ENCODE measurements around the gene ZNF619.

ZNF619 gene

DNA sequence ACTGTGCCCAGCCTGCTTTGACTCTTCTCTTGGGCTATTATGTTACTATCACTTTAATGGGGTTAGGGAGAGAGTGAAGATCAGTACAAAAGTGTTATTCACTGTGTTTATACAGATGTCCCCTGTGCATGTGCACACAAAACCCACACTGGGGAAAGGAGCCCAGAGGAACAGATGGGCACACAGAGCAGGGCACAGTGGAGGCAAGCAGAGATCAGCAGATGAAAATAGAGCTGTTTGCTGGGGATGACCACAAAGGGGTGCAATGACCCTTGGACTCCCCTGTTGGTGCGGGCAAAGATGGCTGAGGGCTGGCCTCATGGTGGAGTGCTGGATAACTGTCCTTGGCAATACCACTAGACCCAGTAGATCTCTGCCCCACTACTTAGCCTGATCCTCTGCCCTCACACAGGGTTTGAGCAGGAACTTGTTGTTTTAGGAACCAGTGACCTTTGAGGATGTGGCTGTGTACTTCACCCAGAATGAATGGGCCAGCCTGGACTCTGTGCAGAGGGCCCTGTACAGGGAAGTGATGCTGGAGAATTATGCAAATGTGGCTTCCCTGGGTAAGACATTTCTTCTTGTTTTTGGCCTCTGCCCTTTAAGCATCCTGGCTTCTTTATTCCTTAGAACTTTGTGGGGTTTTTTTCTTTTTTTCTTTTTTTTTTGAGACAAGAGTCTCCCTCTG, 34.3 kb downstream of the ZNF619 start:
- Histone ChIP-seq H3K9ac (ENCODE audit: low read length) (no peak overlapping the region), H3K18ac (ENCODE audit: low read length) (no peak overlapping the region), H3K23ac (ENCODE audit: low read length) (no peak overlapping the region), H3K4me2 (ENCODE audit: low read length) (no peak overlapping the region), H3K4me3 (ENCODE audit: low read length) (no peak overlapping the region), H3K4me1 (ENCODE audit: control insufficient read depth, low read depth, low read length) (no peaks in the 10 kb centered on the region), H3K56ac (ENCODE audit: low read length) (no peak overlapping the region), H2BK5ac (ENCODE audit: low read length) (no peak overlapping the region), H2AK5ac (ENCODE audit: low read length) (no peak overlapping the region), H3K79me2 (ENCODE audit: control insufficient read depth, insufficient read depth, low read length) (no peaks in the 10 kb centered on the region), H3K79me1 (ENCODE audit: low read length) (no peaks in the 10 kb centered on the region), H3K4ac (ENCODE audit: low read depth, low read length) (no peak overlapping the region), H3K27ac (ENCODE audit: low read depth, low read length) (no peak overlapping the region), H3K27me3 (ENCODE audit: insufficient read depth, low read length, poor library complexity) (no peaks in the 10 kb centered on the region), H4K8ac (ENCODE audit: low read depth, low read length) (no peak overlapping the region), H4K5ac (ENCODE audit: low read length) (no peak overlapping the region), H2BK15ac (replicated peaks; ENCODE audit: low read depth) (no peak overlapping the region), H2BK120ac (ENCODE audit: low read depth, low read length) (no peak overlapping the region), H3K36me3 (ENCODE audit: control insufficient read depth, insufficient read depth, low read length) (no peaks in the 10 kb centered on the region)
- DNase-seq = no peak
- WGBS (ENCODE audit: extremely low coverage, insufficient coverage, low lambda C conversion rate) = no CpG with 5 or more reads among the region's 1 CpG

- Histone ChIP-seq H2BK5ac (ENCODE audit: low read length) (no peak overlapping the region), H2BK15ac (replicated peaks; ENCODE audit: low read depth) (no peak overlapping the region), H4K5ac (ENCODE audit: low read length) (no peak overlapping the region), H2AK5ac (ENCODE audit: low read length) (no peak overlapping the region), H3K4me1 (ENCODE audit: control insufficient read depth, low read depth, low read length) (no peaks in the 10 kb centered on the region), H3K4ac (ENCODE audit: low read depth, low read length) (no peak overlapping the region), H2BK120ac (ENCODE audit: low read depth, low read length) (no peak overlapping the region), H3K56ac (ENCODE audit: low read length) (no peak overlapping the region), H3K79me2 (ENCODE audit: control insufficient read depth, insufficient read depth, low read length) (no peaks in the 10 kb centered on the region), H3K79me1 (ENCODE audit: low read length) (no peaks in the 10 kb centered on the region), H4K8ac (ENCODE audit: low read depth, low read length) (no peak overlapping the region), H3K27me3 (ENCODE audit: insufficient read depth, low read length, poor library complexity) (no peaks in the 10 kb centered on the region), H3K27ac (ENCODE audit: low read depth, low read length) (no peak overlapping the region), H3K4me3 (ENCODE audit: low read length) (no peak overlapping the region), H3K36me3 (ENCODE audit: control insufficient read depth, insufficient read depth, low read length) (no peaks in the 10 kb centered on the region), H3K18ac (ENCODE audit: low read length) (no peak overlapping the region), H3K23ac (ENCODE audit: low read length) (no peak overlapping the region), H3K4me2 (ENCODE audit: low read length) (no peak overlapping the region), H3K9ac (ENCODE audit: low read length) (no peak overlapping the region)
- no CpG with 5 or more reads among the region's 5 CpGs for WGBS (ENCODE audit: extremely low coverage, insufficient coverage, low lambda C conversion rate)
- peak; percentile 24 for DNase-seq
Observed at GRCh38 chr3:40516201-40516600, 39.3 kb downstream of the ZNF619 start.

GRCh38 chr3:40518067-40518466, 41.1 kb downstream of the ZNF619 start:
- no peak overlapping the region for H3K18ac ChIP-seq (ENCODE audit: low read length)
- no peak overlapping the region for H3K56ac ChIP-seq (ENCODE audit: low read length)

GRCh38 chr3:40518848-40519247, 41.9 kb downstream of the ZNF619 start:
- no peaks in the 10 kb centered on the region for H3K79me1 ChIP-seq (ENCODE audit: low read length)
- H3K4me1 ChIP-seq (ENCODE audit: control insufficient read depth, low read depth, low read length) = no peaks in the 10 kb centered on the region
- H3K4ac ChIP-seq (ENCODE audit: low read depth, low read length) = no peak overlapping the region
- H2BK15ac ChIP-seq (replicated peaks; ENCODE audit: low read depth) = no peak overlapping the region
- no peaks in the 10 kb centered on the region for H3K79me2 ChIP-seq (ENCODE audit: control insufficient read depth, insufficient read depth, low read length)
- H3K36me3 ChIP-seq (ENCODE audit: control insufficient read depth, insufficient read depth, low read length) = no peaks in the 10 kb centered on the region
- H2AK5ac ChIP-seq (ENCODE audit: low read length) = no peak overlapping the region
- no peak overlapping the region for H3K23ac ChIP-seq (ENCODE audit: low read length)
- no peak overlapping the region for H3K4me2 ChIP-seq (ENCODE audit: low read length)
- DNase-seq = no peak
- H2BK5ac ChIP-seq (ENCODE audit: low read length) = no peak overlapping the region
- H4K5ac ChIP-seq (ENCODE audit: low read length) = no peak overlapping the region
- H3K18ac ChIP-seq (ENCODE audit: low read length) = no peak overlapping the region
- no peak overlapping the region for H2BK120ac ChIP-seq (ENCODE audit: low read depth, low read length)
- no peak overlapping the region for H3K4me3 ChIP-seq (ENCODE audit: low read length)
- H3K9ac ChIP-seq (ENCODE audit: low read length) = no peak overlapping the region
- H4K8ac ChIP-seq (ENCODE audit: low read depth, low read length) = no peak overlapping the region
- no peak overlapping the region for H3K56ac ChIP-seq (ENCODE audit: low read length)
- H3K27me3 ChIP-seq (ENCODE audit: insufficient read depth, low read length, poor library complexity) = no peaks in the 10 kb centered on the region
- 100% methylated on average over 1 of the region's 1 CpG for WGBS (ENCODE audit: extremely low coverage, insufficient coverage, low lambda C conversion rate)
- no peak overlapping the region for H3K27ac ChIP-seq (ENCODE audit: low read depth, low read length)

More at GRCh38 chr3:40518067-40518466, 41.1 kb downstream of the ZNF619 start:
- Histone ChIP-seq H2AK5ac (ENCODE audit: low read length) (no peak overlapping the region), H3K4me2 (ENCODE audit: low read length) (no peak overlapping the region), H2BK120ac (ENCODE audit: low read depth, low read length) (no peak overlapping the region), H4K5ac (ENCODE audit: low read length) (no peak overlapping the region), H3K4me1 (ENCODE audit: control insufficient read depth, low read depth, low read length) (no peaks in the 10 kb centered on the region), H3K9ac (ENCODE audit: low read length) (no peak overlapping the region), H3K4ac (ENCODE audit: low read depth, low read length) (no peak overlapping the region), H3K79me2 (ENCODE audit: control insufficient read depth, insufficient read depth, low read length) (no peaks in the 10 kb centered on the region), H3K23ac (ENCODE audit: low read length) (no peak overlapping the region), H3K36me3 (ENCODE audit: control insufficient read depth, insufficient read depth, low read length) (no peaks in the 10 kb centered on the region), H3K4me3 (ENCODE audit: low read length) (no peak overlapping the region), H4K8ac (ENCODE audit: low read depth, low read length) (no peak overlapping the region), H2BK5ac (ENCODE audit: low read length) (no peak overlapping the region), H3K27me3 (ENCODE audit: insufficient read depth, low read length, poor library complexity) (no peaks in the 10 kb centered on the region), H3K27ac (ENCODE audit: low read depth, low read length) (no peak overlapping the region), H3K79me1 (ENCODE audit: low read length) (no peaks in the 10 kb centered on the region), H2BK15ac (replicated peaks; ENCODE audit: low read depth) (no peak overlapping the region)
- no peak for DNase-seq
- WGBS (ENCODE audit: extremely low coverage, insufficient coverage, low lambda C conversion rate) = no CpG with 5 or more reads among the region's 1 CpG

- Histone ChIP-seq H3K56ac (ENCODE audit: low read length) (no peak overlapping the region), H2AK5ac (ENCODE audit: low read length) (no peak overlapping the region), H3K4me2 (ENCODE audit: low read length) (no peak overlapping the region), H2BK120ac (ENCODE audit: low read depth, low read length) (no peak overlapping the region), H3K4me3 (ENCODE audit: low read length) (no peak overlapping the region), H4K5ac (ENCODE audit: low read length) (no peak overlapping the region), H3K23ac (ENCODE audit: low read length) (no peak overlapping the region), H4K8ac (ENCODE audit: low read depth, low read length) (no peak overlapping the region), H2BK5ac (ENCODE audit: low read length) (no peak overlapping the region), H3K27ac (ENCODE audit: low read depth, low read length) (no peak overlapping the region), H3K79me2 (ENCODE audit: control insufficient read depth, insufficient read depth, low read length) (peaks cover 7% of the 10 kb centered on the region), H3K4me1 (ENCODE audit: control insufficient read depth, low read depth, low read length) (peaks cover 4% of the 10 kb centered on the region), H3K27me3 (ENCODE audit: insufficient read depth, low read length, poor library complexity) (no peaks in the 10 kb centered on the region), H2BK15ac (replicated peaks; ENCODE audit: low read depth) (no peak overlapping the region), H3K4ac (ENCODE audit: low read depth, low read length) (no peak overlapping the region), H3K36me3 (ENCODE audit: control insufficient read depth, insufficient read depth, low read length) (no peaks in the 10 kb centered on the region), H3K9ac (ENCODE audit: low read length) (no peak overlapping the region), H3K18ac (ENCODE audit: low read length) (no peak overlapping the region), H3K79me1 (ENCODE audit: low read length) (peaks cover 5% of the 10 kb centered on the region)
- no peak for DNase-seq
- no CpG with 5 or more reads among the region's 3 CpGs for WGBS (ENCODE audit: extremely low coverage, insufficient coverage, low lambda C conversion rate)
Observed at GRCh38 chr3:40521254-40521653, 44.3 kb downstream of the ZNF619 start.

DNA sequence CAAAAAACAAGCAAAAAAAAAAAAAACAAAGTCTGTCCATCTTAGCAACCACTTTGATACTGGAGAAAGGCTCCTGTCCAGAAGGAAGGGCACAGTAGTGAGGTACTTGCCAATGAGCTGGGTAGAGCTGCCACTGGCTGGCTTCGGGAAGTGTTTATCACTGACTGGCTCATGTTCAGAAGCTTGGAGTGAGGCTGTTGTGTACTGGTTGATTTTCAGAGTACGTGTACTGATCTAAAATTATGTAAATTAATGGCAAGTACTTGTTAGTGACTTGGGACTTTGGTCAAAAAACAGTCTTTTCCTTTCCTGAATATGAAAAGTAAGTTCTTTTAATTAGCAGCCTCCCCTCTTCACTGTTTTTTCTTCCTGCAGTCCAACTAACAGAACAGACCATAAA, 46.9 kb downstream of the ZNF619 start:
- Histone ChIP-seq H3K9ac (ENCODE audit: low read length) (no peak overlapping the region), H3K79me2 (ENCODE audit: control insufficient read depth, insufficient read depth, low read length) (peaks cover 7% of the 10 kb centered on the region), H3K36me3 (ENCODE audit: control insufficient read depth, insufficient read depth, low read length) (no peaks in the 10 kb centered on the region), H3K56ac (ENCODE audit: low read length) (no peak overlapping the region), H3K4me2 (ENCODE audit: low read length) (no peak overlapping the region), H3K4me1 (ENCODE audit: control insufficient read depth, low read depth, low read length) (peaks cover 4% of the 10 kb centered on the region), H3K23ac (ENCODE audit: low read length) (no peak overlapping the region), H3K4me3 (ENCODE audit: low read length) (no peak overlapping the region), H3K4ac (ENCODE audit: low read depth, low read length) (peak overlapping the region; percentile 59), H3K27me3 (ENCODE audit: insufficient read depth, low read length, poor library complexity) (no peaks in the 10 kb centered on the region), H4K5ac (ENCODE audit: low read length) (no peak overlapping the region), H2BK15ac (replicated peaks; ENCODE audit: low read depth) (no peak overlapping the region), H2AK5ac (ENCODE audit: low read length) (no peak overlapping the region), H3K18ac (ENCODE audit: low read length) (no peak overlapping the region), H3K27ac (ENCODE audit: low read depth, low read length) (no peak overlapping the region), H2BK120ac (ENCODE audit: low read depth, low read length) (no peak overlapping the region), H3K79me1 (ENCODE audit: low read length) (peaks cover 7% of the 10 kb centered on the region), H4K8ac (ENCODE audit: low read depth, low read length) (no peak overlapping the region), H2BK5ac (ENCODE audit: low read length) (no peak overlapping the region)
- no CpG with 5 or more reads among the region's 2 CpGs for WGBS (ENCODE audit: extremely low coverage, insufficient coverage, low lambda C conversion rate)
- DNase-seq = no peak
